Measurements from ENCODE around the gene RPIA.
"Not testable (repeated sequence)": the region's sequence is repeated elsewhere in the genome, so short reads cannot be mapped to it uniquely, and the experiment has no call there.

The RPIA gene

GRCh38 chr2:88789213-88789612, 97.7 kb downstream of the RPIA start:
- H3K9me3 ChIP-seq (ENCODE audit: control extremely low read depth in 1 of 5, control insufficient read depth in 4 of 5, insufficient read depth in 2 of 5, low read depth in 1 of 5, low read length in 4 of 5); DNase-seq; CTCF ChIA-PET; H3K4me1 ChIP-seq (ENCODE audit: control extremely low read depth in 1 of 4, control insufficient read depth in 4 of 4, insufficient read depth in 4 of 4, low read length in 3 of 4); H3K4me3 ChIP-seq (ENCODE audit: control insufficient read depth in 1 of 7, extremely low read depth in 1 of 7, insufficient read depth in 4 of 7, low read depth in 2 of 7, low read length in 6 of 7); H3K27ac ChIP-seq (ENCODE audit: insufficient read depth in 1 of 2, low read depth in 1 of 2, low read length in 2 of 2, poor library complexity in 1 of 2, severe bottlenecking in 2 of 2); H3K27me3 ChIP-seq (replicated peaks in 2 of 5; ENCODE audit: control insufficient read depth in 4 of 5, insufficient read depth in 5 of 5, low read length in 4 of 5); POLR2A ChIA-PET; H3K36me3 ChIP-seq (ENCODE audit: control insufficient read depth in 4 of 4, insufficient read depth in 4 of 4, low read length in 3 of 4): not testable (repeated sequence)
- WGBS (ENCODE audit: insufficient coverage), result 93% methylated on average over 2 of the region's 2 CpGs

- POLR2A ChIA-PET; H3K36me3 ChIP-seq (ENCODE audit: control insufficient read depth in 4 of 4, insufficient read depth in 4 of 4, low read length in 3 of 4); H3K27me3 ChIP-seq (replicated peaks in 2 of 5; ENCODE audit: control insufficient read depth in 4 of 5, insufficient read depth in 5 of 5, low read length in 4 of 5); DNase-seq; H3K9me3 ChIP-seq (ENCODE audit: control extremely low read depth in 1 of 5, control insufficient read depth in 4 of 5, insufficient read depth in 2 of 5, low read depth in 1 of 5, low read length in 4 of 5); H3K4me1 ChIP-seq (ENCODE audit: control extremely low read depth in 1 of 4, control insufficient read depth in 4 of 4, insufficient read depth in 4 of 4, low read length in 3 of 4); H3K4me3 ChIP-seq (ENCODE audit: control insufficient read depth in 1 of 7, extremely low read depth in 1 of 7, insufficient read depth in 4 of 7, low read depth in 2 of 7, low read length in 6 of 7); H3K27ac ChIP-seq (ENCODE audit: insufficient read depth in 1 of 2, low read depth in 1 of 2, low read length in 2 of 2, poor library complexity in 1 of 2, severe bottlenecking in 2 of 2); CTCF ChIA-PET: not testable (repeated sequence)
- WGBS (ENCODE audit: insufficient coverage), result no CpG with 5 or more reads among the region's 2 CpGs
Measured at GRCh38 chr2:88795932-88796331, 104.5 kb downstream of the RPIA start.

GRCh38 chr2:88796523-88796922, 105.0 kb downstream of the RPIA start:
- H3K4me1 ChIP-seq (ENCODE audit: control extremely low read depth in 1 of 4, control insufficient read depth in 4 of 4, insufficient read depth in 4 of 4, low read length in 3 of 4); POLR2A ChIA-PET; CTCF ChIA-PET; H3K27me3 ChIP-seq (replicated peaks in 2 of 5; ENCODE audit: control insufficient read depth in 4 of 5, insufficient read depth in 5 of 5, low read length in 4 of 5); DNase-seq; H3K36me3 ChIP-seq (ENCODE audit: control insufficient read depth in 4 of 4, insufficient read depth in 4 of 4, low read length in 3 of 4); H3K4me3 ChIP-seq (ENCODE audit: control insufficient read depth in 1 of 7, extremely low read depth in 1 of 7, insufficient read depth in 4 of 7, low read depth in 2 of 7, low read length in 6 of 7); H3K27ac ChIP-seq (ENCODE audit: insufficient read depth in 1 of 2, low read depth in 1 of 2, low read length in 2 of 2, poor library complexity in 1 of 2, severe bottlenecking in 2 of 2); H3K9me3 ChIP-seq (ENCODE audit: control extremely low read depth in 1 of 5, control insufficient read depth in 4 of 5, insufficient read depth in 2 of 5, low read depth in 1 of 5, low read length in 4 of 5): not testable (repeated sequence)
- no CpG with 5 or more reads among the region's 1 CpG for WGBS (ENCODE audit: insufficient coverage)

- DNase-seq; H3K27me3 ChIP-seq (replicated peaks in 2 of 5; ENCODE audit: control insufficient read depth in 4 of 5, insufficient read depth in 5 of 5, low read length in 4 of 5); H3K9me3 ChIP-seq (ENCODE audit: control extremely low read depth in 1 of 5, control insufficient read depth in 4 of 5, insufficient read depth in 2 of 5, low read depth in 1 of 5, low read length in 4 of 5); H3K36me3 ChIP-seq (ENCODE audit: control insufficient read depth in 4 of 4, insufficient read depth in 4 of 4, low read length in 3 of 4); H3K27ac ChIP-seq (ENCODE audit: insufficient read depth in 1 of 2, low read depth in 1 of 2, low read length in 2 of 2, poor library complexity in 1 of 2, severe bottlenecking in 2 of 2); POLR2A ChIA-PET; H3K4me3 ChIP-seq (ENCODE audit: control insufficient read depth in 1 of 7, extremely low read depth in 1 of 7, insufficient read depth in 4 of 7, low read depth in 2 of 7, low read length in 6 of 7); CTCF ChIA-PET; H3K4me1 ChIP-seq (ENCODE audit: control extremely low read depth in 1 of 4, control insufficient read depth in 4 of 4, insufficient read depth in 4 of 4, low read length in 3 of 4): not testable (repeated sequence)
- no CpG with 5 or more reads among the region's 1 CpG for WGBS (ENCODE audit: insufficient coverage)
Measured at GRCh38 chr2:88797164-88797563, 105.7 kb downstream of the RPIA start.

Data from common myeloid progenitor, CD34-positive (primary cell).